Karpas-422 (cell line): ENCODE measurements around the gene SMAD3. TPM values are rescaled to one million over a fixed set of nuclear protein-coding genes. Genes with fewer than 3 reads are reported as not detected.

Source experiments
- DNase-seq: peaks from one replicate; pipeline ENCODE4 v3.0.0-alpha.2; 2015
- H2AFZ ChIP-seq: fragments of 200-600 bp; sonication (generic); 2 replicates; pipeline ENCODE4 v1.6.1; 2014; ENCODE audit warnings: antibody characterized with exemption, low read length, mixed read lengths
- H3K27ac ChIP-seq: fragments of 200-600 bp; sonication (generic); 2 replicates; pipeline ENCODE4 v1.5.1; 2014; ENCODE audit warnings: mild to moderate bottlenecking, low read length, moderate library complexity
- H3K27me3 ChIP-seq: fragments of 200-600 bp; sonication (generic); 2 replicates; pipeline ENCODE4 v1.6.1; 2014; ENCODE audit warnings: low read length, mixed read lengths
- H3K36me3 ChIP-seq: fragments of 200-600 bp; sonication (generic); 2 replicates; pipeline ENCODE4 v1.6.1; 2014; ENCODE audit warnings: low read length, mixed read lengths; ENCODE audit not compliant: insufficient read depth
- H3K4me1 ChIP-seq: fragments of 200-600 bp; sonication (generic); 2 replicates; pipeline ENCODE4 v1.6.1; 2014; ENCODE audit warnings: mild to moderate bottlenecking, low read length, mixed read lengths
- H3K4me2 ChIP-seq: fragments of 200-600 bp; sonication (generic); 2 replicates; pipeline ENCODE4 v1.6.1; 2014; ENCODE audit warnings: low read length, low read depth, mild to moderate bottlenecking; ENCODE audit not compliant: poor library complexity, severe bottlenecking
- H3K4me3 ChIP-seq: fragments of 200-600 bp; sonication (generic); 2 replicates; pipeline ENCODE4 v1.5.1; 2014; ENCODE audit warnings: mild to moderate bottlenecking, antibody characterized with exemption, low read length, mixed read lengths
- H3K79me2 ChIP-seq: fragments of 200-600 bp; sonication (generic); 2 replicates; pipeline ENCODE4 v1.6.1; 2014; ENCODE audit warnings: mild to moderate bottlenecking, low read length, mixed read lengths
- H3K9ac ChIP-seq: fragments of 200-600 bp; sonication (generic); 2 replicates; pipeline ENCODE4 v1.6.0; 2014; ENCODE audit warnings: low read length
- H3K9me2 ChIP-seq: fragments of 200-600 bp; sonication (generic), shearing (Covaris generic); replicated peaks from 2 replicates; pipeline ENCODE4 v1.6.0; 2014; ENCODE audit warnings: mild to moderate bottlenecking, low read length, moderate library complexity; ENCODE audit not compliant: insufficient read depth
- H3K9me3 ChIP-seq: fragments of 300-700, 200-600 bp; sonication (generic); 2 replicates; pipeline ENCODE4 v1.6.1; 2014; ENCODE audit warnings: low read length, mixed read lengths
- H4K20me1 ChIP-seq: fragments of 200-600 bp; sonication (generic); 2 replicates; pipeline ENCODE4 v1.6.1; 2014; ENCODE audit warnings: mild to moderate bottlenecking, antibody characterized with exemption, low read length, low read depth; ENCODE audit not compliant: insufficient read depth
- total RNA-seq: library from RNA; depleted of rRNA; stranded (reverse); fragments of >200 nt; shearing (Covaris generic); gene quantifications from 2 replicates; pipeline ENCODE4 v1.2.3, GENCODE V29; 2014; ENCODE audit warnings: low replicate concordance

Gene SMAD3
- total RNA-seq, 1 experiment from 2014 or later: 27.7 TPM

GRCh38 chr15:67116742-67117141, 51.3 kb downstream of the SMAD3 start:
- Histone ChIP-seq H3K4me1 (peaks cover 23% of the 10 kb centered on the region), H3K9me2 (no peaks in the 10 kb centered on the region), H3K27ac (no peak overlapping the region), H3K9me3 (no peaks in the 10 kb centered on the region), H4K20me1 (peaks cover 52% of the 10 kb centered on the region), H3K79me2 (no peaks in the 10 kb centered on the region), H2AFZ (no peak overlapping the region), H3K9ac (no peak overlapping the region), H3K4me2 (no peak overlapping the region), H3K27me3 (no peaks in the 10 kb centered on the region), H3K4me3 (no peak overlapping the region), H3K36me3 (no peaks in the 10 kb centered on the region)
- no peak for DNase-seq

- no peaks in the 10 kb centered on the region for H3K9me3 ChIP-seq
- H3K27me3 ChIP-seq: no peaks in the 10 kb centered on the region; the same call in 1 of the 2 replicates
- no peak overlapping the region for H2AFZ ChIP-seq
- no peak overlapping the region for H3K4me2 ChIP-seq
- H3K9me2 ChIP-seq: no peaks in the 10 kb centered on the region
- H3K79me2 ChIP-seq: no peaks in the 10 kb centered on the region
- H3K27ac ChIP-seq: no peak overlapping the region
- DNase-seq: no peak
- no peak overlapping the region for H3K4me3 ChIP-seq
- H3K36me3 ChIP-seq: no peaks in the 10 kb centered on the region
- H3K4me1 ChIP-seq: peaks cover 23% of the 10 kb centered on the region
- H3K9ac ChIP-seq: no peak overlapping the region
- H4K20me1 ChIP-seq: peaks cover 52% of the 10 kb centered on the region
Observed at GRCh38 chr15:67117370-67117769, 52.0 kb downstream of the SMAD3 start.

GRCh38 chr15:67118808-67119207, 53.4 kb downstream of the SMAD3 start:
- Histone ChIP-seq H3K9me3 (no peaks in the 10 kb centered on the region), H3K27ac (no peak overlapping the region), H3K4me2 (no peak overlapping the region), H3K9ac (no peak overlapping the region), H3K36me3 (no peaks in the 10 kb centered on the region), H4K20me1 (peaks cover 55% of the 10 kb centered on the region), H3K4me1 (peaks cover 23% of the 10 kb centered on the region), H3K27me3 (no peaks in the 10 kb centered on the region; the same call in 1 of the 2 replicates), H3K4me3 (no peak overlapping the region), H3K79me2 (no peaks in the 10 kb centered on the region), H3K9me2 (no peaks in the 10 kb centered on the region), H2AFZ (no peak overlapping the region)
- DNase-seq: no peak

- Histone ChIP-seq H3K4me1 (peaks cover 21% of the 10 kb centered on the region), H3K27ac (no peak overlapping the region), H3K9me3 (no peaks in the 10 kb centered on the region), H3K4me3 (no peak overlapping the region), H3K9ac (no peak overlapping the region), H2AFZ (no peak overlapping the region), H4K20me1 (peaks cover 57% of the 10 kb centered on the region), H3K27me3 (no peaks in the 10 kb centered on the region; the same call in 1 of the 2 replicates), H3K9me2 (no peaks in the 10 kb centered on the region), H3K4me2 (no peak overlapping the region), H3K79me2 (no peaks in the 10 kb centered on the region), H3K36me3 (no peaks in the 10 kb centered on the region)
- no peak for DNase-seq
Observed at GRCh38 chr15:67119238-67119846, 53.9 kb downstream of the SMAD3 start.

GRCh38 chr15:67120009-67120838, 54.8 kb downstream of the SMAD3 start:
- Histone ChIP-seq H3K36me3 (no peaks in the 10 kb centered on the region), H3K27me3 (no peaks in the 10 kb centered on the region; the same call in 1 of the 2 replicates), H4K20me1 (peaks cover 63% of the 10 kb centered on the region), H3K79me2 (no peaks in the 10 kb centered on the region), H3K9me2 (no peaks in the 10 kb centered on the region), H3K9me3 (no peaks in the 10 kb centered on the region), H3K4me3 (no peak overlapping the region), H3K27ac (no peak overlapping the region), H2AFZ (no peak overlapping the region), H3K4me2 (no peak overlapping the region), H3K9ac (no peak overlapping the region), H3K4me1 (peaks cover 13% of the 10 kb centered on the region)
- DNase-seq: no peak

GRCh38 chr15:67120839-67121643, 55.6 kb downstream of the SMAD3 start:
- Histone ChIP-seq H3K4me1 (peaks cover 14% of the 10 kb centered on the region), H3K79me2 (no peaks in the 10 kb centered on the region), H3K9ac (no peak overlapping the region), H3K4me2 (no peak overlapping the region), H4K20me1 (peaks cover 67% of the 10 kb centered on the region), H3K27me3 (no peaks in the 10 kb centered on the region; the same call in 1 of the 2 replicates), H3K27ac (no peak overlapping the region), H2AFZ (no peak overlapping the region), H3K9me2 (no peaks in the 10 kb centered on the region), H3K36me3 (no peaks in the 10 kb centered on the region), H3K9me3 (no peaks in the 10 kb centered on the region), H3K4me3 (no peak overlapping the region)
- no peak for DNase-seq

GRCh38 chr15:67121644-67122605, 56.5 kb downstream of the SMAD3 start:
- Histone ChIP-seq H3K4me2 (no peak overlapping the region), H3K36me3 (no peaks in the 10 kb centered on the region), H3K4me3 (no peak overlapping the region), H3K9me3 (no peaks in the 10 kb centered on the region), H3K4me1 (peaks cover 13% of the 10 kb centered on the region), H3K27ac (no peak overlapping the region), H3K9ac (no peak overlapping the region), H3K9me2 (no peaks in the 10 kb centered on the region), H3K79me2 (no peaks in the 10 kb centered on the region), H3K27me3 (no peaks in the 10 kb centered on the region; the same call in 1 of the 2 replicates), H2AFZ (no peak overlapping the region), H4K20me1 (peaks cover 67% of the 10 kb centered on the region)
- DNase-seq: no peak
